Stimulated activated CD4-positive, alpha-beta T cell treated with anti-CD3 and anti-CD28 coated beads, TNF-alpha, amount 100 ng/mL, for 48 hours (primary cell): Measurements from ENCODE around the gene ATAD3A.
"Not testable (repeated sequence)": the region's sequence is repeated elsewhere in the genome, so short reads cannot be mapped to it uniquely, and the experiment has no call there.

Experiments used
- DNase-seq, 3 donors: peaks; one replicate each; pipeline ENCODE4 v3.0.0-alpha.2; 2020; ENCODE audit warnings: low read depth in 3 of 3

ATAD3A gene

DNA sequence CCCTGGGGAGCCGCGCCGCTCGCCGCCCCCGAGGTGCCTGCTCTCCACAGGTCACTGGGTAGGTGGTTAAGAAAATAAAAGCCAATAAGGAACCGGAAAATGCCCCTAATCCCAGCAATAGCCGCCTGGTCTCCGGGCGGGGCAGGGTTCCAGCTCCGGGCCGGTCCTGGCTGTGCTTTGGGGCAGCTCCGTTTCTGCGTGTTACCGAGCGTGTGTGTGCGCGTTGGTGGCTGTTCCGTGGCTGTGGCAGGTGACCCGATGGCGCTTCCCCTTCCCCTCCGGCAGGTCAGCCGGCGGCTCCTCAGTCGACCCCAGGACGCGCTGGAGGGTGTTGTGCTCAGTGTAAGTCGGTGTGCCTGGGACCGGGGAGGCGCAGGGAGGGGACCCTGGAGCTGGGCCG lies 11.3 kb downstream of the ATAD3A start:
- not testable (repeated sequence) for DNase-seq

DNA sequence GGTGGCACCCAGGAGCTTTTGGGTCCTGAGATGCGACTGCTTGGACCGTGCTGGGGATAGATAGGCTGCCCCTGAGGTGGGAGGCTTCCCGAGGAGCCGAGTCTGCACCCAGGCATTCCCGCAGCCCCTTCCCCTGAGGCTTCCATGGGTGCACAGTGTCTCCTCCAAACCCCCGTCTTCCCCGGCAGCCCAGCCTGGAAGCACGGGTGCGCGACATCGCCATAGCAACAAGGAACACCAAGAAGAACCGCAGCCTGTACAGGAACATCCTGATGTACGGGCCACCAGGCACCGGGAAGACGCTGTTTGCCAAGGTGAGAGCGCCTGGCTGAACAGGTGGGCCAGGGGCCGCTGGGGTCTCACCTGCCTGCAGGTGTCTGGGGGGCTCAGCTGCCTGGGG lies 11.7 kb downstream of the ATAD3A start:
- DNase-seq = not testable (repeated sequence)

DNA sequence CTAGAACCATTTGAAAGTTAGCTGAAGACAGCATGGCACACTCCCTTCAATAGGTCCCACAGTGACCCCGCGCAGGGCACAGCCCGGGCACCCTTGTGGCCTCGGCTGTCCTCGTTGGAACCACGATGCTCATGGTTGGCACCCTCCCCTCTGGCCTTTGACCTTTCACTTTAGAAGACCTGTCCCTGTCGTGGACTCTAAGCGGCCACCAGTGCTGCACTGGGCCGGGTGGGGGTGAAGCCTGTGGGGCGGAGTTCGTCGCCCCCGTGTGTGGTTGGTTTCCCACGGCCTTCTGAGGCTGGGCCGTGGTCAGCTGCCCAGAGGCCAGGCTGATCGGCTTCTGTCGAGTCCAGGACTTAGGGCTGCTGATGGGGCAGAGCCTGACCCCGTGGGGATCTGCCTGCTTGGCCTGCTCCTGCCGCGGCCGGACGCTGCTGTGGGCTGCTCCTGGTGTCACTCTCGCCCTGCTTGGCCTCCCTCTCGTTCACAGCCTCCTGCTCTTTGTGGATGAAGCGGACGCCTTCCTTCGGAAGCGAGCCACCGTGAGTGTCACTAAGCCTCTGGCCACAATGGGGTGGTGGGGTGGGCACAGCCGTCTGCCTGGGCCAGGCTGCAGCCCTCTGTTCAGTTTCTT lies 12.9 kb downstream of the ATAD3A start:
- DNase-seq = not testable (repeated sequence)

DNA sequence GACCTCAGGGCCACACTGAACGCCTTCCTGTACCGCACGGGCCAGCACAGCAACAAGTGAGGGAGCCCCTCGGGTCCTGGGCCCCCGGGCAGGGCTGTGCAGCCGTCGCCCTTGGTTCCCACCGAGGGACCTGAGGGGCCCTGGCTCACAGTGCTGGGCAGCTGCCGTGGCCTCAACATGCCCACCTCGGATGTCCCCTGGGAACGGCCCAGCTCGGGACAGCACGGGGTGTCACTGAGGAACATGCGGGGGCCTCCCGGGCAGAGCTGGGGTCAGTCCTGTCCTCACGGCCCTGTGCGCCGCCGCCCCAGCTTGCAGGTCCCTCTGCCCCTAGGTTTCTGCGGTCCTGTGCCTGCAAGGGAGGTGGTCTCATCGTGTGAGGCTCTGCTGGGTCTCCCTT lies 14.5 kb downstream of the ATAD3A start:
- not testable (repeated sequence) for DNase-seq

DNA sequence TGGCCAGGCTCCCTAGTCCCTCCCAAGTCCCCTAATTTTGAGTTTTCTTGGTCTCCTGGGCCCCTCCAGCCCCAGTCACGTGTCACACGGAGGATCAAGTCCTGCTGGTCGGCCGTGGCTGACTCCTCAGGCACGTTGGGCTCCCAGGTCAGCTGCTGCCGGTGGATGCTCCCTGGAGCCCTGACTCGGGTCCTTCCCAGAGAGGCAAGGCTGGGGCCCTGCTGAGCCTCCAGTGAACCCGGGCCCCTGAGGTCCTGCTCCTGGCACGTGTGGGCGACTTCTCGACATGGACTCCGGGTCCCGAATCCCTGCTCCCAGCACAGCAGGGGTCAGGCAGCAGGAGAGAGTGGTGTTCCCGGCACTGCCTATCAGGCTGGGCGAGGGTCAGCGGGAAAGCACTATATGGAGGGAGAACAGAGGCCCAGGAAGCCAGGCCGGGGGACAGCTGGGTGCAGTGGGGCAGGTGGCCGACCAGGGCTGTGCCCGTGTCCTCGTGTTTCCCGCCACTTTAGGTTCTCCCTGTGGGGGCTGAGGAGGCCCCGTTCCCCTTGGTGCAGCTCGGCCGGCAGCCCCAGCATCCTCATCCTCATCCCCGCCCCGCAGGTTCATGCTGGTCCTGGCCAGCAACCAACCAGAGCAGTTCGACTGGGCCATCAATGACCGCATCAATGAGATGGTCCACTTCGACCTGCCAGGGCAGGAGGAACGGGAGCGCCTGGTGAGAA lies 15.3 kb downstream of the ATAD3A start:
- no peak for DNase-seq

DNA sequence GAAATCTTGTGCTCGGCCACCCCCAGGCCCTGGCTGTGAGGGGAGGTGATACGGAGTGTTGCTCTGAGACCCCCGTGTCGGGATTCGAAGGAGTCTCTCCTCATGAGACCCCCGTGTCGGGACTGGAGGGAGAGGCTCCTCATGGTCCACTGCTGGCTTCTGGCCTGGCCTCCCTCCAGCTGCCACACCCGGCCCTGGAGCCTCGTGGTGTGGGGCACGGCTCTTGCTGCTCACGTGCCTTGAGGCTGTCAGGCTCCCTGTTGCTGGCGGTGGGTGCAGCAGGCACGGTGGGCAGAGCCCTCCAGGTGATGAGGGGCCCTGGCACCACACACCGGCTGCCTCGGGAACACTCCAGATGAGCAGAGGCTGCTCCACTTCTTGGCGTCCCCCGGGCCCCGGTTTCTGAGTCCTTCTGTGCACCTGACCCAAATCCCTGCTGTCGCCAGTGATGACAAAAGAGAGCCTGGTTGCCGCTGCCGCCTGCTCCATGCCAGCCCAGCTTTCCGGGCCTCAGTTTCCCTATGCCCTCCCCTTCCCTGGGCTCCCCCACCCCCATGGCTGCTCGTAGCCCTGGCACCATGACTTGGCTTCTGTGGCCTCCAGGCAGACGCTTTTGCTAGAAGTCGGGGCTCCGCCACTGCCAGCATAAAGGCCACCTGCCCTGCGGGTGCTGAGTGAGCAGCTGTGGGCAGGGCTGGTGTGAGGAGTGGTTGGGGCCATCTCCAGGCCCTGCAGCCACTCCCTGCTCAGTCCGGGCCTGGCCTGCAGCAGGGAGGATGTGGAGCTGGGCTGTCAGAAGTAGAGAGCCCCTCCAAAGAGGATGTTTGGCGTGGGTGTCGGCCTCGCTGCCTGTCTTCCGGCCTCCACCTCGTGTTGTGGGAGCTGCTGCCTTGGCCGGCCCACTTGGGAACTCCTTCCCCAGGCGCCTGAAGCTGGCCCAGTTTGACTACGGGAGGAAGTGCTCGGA lies 16.6 kb downstream of the ATAD3A start:
- no peak for DNase-seq

GRCh38 chr1:1529321-1529720 lies 17.4 kb downstream of the ATAD3A start:
- no peak for DNase-seq

DNA sequence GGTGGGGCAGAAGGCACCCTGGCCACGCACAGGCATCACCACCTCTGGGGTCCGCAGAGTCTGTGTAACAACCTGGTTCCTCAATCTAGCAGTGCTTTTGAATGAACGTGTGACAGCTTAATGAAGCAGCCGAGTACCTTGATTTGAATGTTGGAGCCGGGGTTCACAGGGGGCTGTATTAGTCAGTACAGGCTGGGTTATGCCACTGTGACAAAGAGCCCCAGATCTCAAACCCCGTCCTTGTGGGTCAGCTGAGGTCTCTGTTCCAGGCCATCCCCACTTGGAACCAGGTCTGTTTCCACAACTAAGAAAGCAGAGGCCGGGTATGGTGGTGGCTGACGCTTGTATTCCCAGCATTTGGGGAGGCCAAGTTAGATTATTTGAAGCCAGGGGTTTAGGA lies 18.0 kb downstream of the ATAD3A start:
- DNase-seq = no peak

DNA sequence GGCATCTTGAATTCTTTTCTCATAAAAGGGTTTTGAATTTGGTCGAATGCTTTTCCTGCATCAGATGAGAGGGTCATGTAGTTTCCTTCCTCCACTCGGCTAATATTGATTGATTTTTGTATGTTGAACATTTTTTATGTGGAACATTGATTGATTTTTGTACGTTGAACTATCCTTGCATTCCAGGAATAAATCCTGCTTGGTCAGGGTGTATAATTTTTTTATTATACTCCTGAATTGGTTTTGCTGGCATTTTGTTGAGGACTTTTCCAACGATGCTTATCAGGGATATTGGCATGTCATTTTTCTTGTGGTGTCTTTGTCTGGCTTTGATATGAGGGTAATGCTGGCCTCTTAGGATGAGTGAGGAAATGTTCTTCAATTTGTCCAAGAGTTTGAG lies 20.0 kb downstream of the ATAD3A start:
- DNase-seq = no peak

DNA sequence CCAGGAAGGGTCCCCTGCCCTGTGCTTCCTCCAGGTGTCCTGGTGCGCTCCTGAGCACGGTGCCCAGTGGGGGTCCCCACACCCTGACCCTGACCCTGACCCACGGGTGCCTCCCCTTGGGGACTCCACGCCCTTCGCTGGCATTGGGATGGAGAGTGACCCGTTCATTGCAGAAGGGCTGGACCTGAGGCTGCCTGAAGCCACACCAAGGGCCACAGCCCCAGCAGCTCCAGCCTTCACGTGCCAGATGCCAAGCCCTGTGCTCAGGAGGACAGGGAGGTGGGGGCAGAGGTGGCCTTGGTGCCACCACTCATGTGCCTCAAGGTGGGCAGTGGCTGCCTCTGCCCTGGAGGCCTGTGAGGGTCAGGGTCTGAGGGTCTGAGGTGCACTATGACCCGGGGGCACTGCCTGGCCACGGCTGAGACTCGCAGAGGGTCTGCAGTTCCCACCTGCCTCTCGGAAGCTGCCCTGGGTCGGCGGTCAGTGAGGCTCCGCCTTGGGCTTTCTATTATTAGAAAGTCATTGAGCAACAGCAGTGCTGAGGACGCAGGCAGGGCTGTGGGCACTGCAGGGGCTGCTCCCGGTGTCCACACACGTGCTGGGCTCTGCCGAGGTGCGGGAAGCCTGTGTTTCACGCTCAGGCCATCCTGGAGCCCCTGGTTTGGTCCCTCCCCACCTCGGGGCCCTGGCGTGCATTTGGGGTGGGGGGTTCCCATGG lies 21.4 kb downstream of the ATAD3A start:
- not testable (repeated sequence) for DNase-seq

DNA sequence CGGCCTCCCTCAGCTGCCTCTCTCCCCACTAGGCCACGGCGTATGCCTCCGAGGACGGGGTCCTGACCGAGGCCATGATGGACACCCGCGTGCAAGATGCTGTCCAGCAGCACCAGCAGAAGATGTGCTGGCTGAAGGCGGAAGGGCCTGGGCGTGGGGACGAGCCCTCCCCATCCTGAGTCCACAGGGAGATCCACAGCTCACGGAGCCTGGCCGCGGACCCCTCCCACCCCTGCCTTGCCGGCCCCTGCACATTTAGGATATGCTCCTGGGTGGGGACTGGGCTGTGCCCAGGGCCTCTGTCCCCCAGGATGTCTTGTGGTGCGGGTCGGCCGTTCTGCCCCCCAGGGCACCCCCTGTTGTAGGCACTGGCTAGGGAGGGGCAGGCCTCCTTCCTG lies 21.9 kb downstream of the ATAD3A start:
- not testable (repeated sequence) for DNase-seq

GRCh38 chr1:1534401-1535154 lies 22.6 kb downstream of the ATAD3A start:
- DNase-seq = no peak

- no peak for DNase-seq
Measured at GRCh38 chr1:1535201-1536018, 23.4 kb downstream of the ATAD3A start.

DNA sequence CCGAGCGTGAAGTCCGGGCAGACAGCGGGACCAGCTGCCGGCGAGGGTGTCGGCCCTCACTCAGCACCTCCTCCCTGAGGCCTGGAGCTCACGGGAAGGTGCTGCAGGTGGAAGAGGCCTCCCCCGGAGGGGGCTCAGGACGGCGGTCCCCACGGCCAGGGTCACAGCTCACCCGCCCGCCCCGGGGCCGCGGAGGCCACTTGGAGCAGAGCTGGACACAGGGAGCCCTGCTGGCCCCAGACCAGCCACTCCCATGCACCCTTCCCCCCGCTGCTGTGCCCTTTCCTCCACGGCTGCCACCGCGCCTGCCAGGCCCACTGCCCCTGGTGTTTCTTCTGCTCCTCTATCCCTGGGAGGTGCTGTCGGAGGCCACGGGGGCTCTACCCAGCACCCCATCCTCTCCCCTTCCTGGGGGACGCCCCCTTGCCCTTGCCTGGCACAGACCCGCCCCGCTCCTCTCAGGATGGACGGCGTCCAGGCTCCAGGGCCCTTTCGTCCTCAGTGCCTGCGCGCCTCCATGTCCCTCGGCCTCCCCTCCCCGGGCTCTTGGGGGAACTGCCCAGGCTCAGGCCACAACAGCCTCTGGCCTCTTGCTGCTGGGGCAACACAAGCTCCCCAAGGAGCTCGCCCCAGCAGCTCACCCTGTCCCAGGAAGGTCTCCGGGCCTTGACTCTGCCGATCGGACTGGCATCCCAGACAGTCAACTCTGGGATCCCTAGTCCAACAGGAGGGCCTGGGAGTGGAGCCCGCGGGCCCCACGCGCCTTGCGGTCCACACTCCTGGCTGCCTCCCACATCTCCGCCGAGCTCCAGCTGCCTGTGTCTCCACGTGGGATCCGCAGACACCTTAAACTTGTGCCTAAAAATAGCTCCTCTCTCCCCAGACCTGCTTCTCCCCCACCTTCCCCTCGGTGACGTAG lies 24.3 kb downstream of the ATAD3A start:
- DNase-seq = no peak

GRCh38 chr1:1536938-1537546 lies 25.1 kb downstream of the ATAD3A start:
- no peak for DNase-seq

DNA sequence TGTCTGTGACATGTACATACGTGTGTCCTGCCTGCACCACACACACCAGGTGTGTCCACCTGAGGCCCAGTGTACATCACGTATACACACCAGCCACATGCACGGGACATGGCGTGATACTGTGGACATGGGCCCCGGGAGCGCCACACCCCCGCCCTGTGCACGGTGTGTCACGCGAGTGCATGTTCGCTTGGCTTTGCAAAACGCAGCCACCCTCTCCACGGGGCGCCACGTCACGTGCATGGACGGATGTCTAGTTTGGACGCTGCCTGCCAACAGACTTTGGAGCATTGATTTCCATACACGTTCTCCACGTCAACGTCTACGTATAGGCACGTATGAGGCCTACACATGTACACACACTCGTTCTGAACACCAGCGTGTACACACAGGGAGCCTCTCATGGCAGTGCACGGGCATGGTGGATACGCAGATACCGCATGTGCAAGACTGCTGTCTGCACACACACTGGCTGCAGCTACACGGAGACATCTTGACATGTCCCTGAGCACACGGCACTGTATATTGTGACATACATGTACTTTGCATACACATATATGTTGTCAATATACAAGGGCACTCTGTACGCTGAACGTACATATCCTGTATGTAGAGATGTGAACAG lies 25.8 kb downstream of the ATAD3A start:
- DNase-seq = no peak

DNA sequence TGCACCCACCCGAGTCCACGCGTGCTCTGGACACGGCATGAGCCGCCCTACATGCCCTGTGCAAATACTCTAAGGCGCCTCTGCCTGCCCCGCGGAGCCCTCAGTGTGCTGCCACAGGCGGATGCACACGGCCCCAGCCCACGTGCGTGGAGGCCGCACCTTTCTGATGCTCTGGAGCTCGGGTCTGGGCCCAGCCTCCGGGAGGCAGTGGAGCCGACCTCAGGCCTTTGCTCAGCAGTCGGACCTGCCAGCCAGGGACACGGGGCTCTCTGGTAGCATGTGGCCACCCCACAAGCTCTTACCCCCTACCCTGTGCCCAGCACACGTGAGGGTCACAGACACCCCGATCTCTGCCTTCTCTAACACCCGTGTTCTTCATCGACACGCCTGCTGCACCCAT lies 26.4 kb downstream of the ATAD3A start:
- no peak for DNase-seq

GRCh38 chr1:1538989-1539309 lies 27.0 kb downstream of the ATAD3A start:
- DNase-seq = no peak
